GM18873 (cell line): ENCODE data around the gene LIMD2.

Experiments
- ATAC-seq: cut with Tn5 transposase; IDR thresholded peaks from one replicate; pipeline ENCODE4 v1.9.1; 2021; ENCODE audit warnings: mild to moderate bottlenecking, moderate library complexity, moderate number of reproducible peaks; ENCODE audit not compliant: unreplicated experiment, low FRiP score

LIMD2 gene

GRCh38 chr17:63685041-63685440 lies 14.9 kb downstream of the LIMD2 start:
- no peak for ATAC-seq

GRCh38 chr17:63682981-63683380 lies 16.9 kb downstream of the LIMD2 start:
- ATAC-seq, result no peak

- no peak for ATAC-seq
These were observed 17.5 kb downstream of the LIMD2 start for GRCh38 chr17:63682441-63682840.

- ATAC-seq, result no peak
These were observed 18.4 kb downstream of the LIMD2 start for GRCh38 chr17:63681530-63681929.

- ATAC-seq, result no peak
These were observed 19.2 kb downstream of the LIMD2 start for GRCh38 chr17:63680700-63681099.

- no peak for ATAC-seq
These were observed 20.7 kb downstream of the LIMD2 start for GRCh38 chr17:63679214-63679613.

GRCh38 chr17:63676584-63676983 lies 23.3 kb downstream of the LIMD2 start:
- no peak for ATAC-seq

- no peak for ATAC-seq
These were observed 24.0 kb downstream of the LIMD2 start for GRCh38 chr17:63675607-63676546.

GRCh38 chr17:63675231-63675606 lies 24.7 kb downstream of the LIMD2 start:
- ATAC-seq, result no peak

GRCh38 chr17:63672856-63673255 lies 27.1 kb downstream of the LIMD2 start:
- ATAC-seq, result no peak

- no peak for ATAC-seq
These were observed 34.3 kb downstream of the LIMD2 start for GRCh38 chr17:63665527-63666214.

- ATAC-seq, result no peak
These were observed 40.1 kb downstream of the LIMD2 start for GRCh38 chr17:63659850-63660249.

GRCh38 chr17:63658366-63658765 lies 41.6 kb downstream of the LIMD2 start:
- no peak for ATAC-seq

GRCh38 chr17:63657786-63658185 lies 42.1 kb downstream of the LIMD2 start:
- ATAC-seq, result no peak

GRCh38 chr17:63653050-63653449 lies 46.9 kb downstream of the LIMD2 start:
- ATAC-seq, result no peak

- ATAC-seq, result no peak
These were observed 47.8 kb downstream of the LIMD2 start for GRCh38 chr17:63652106-63652505.

- ATAC-seq, result no peak
These were observed 50.1 kb downstream of the LIMD2 start for GRCh38 chr17:63649813-63650212.

- no peak for ATAC-seq
These were observed 52.0 kb downstream of the LIMD2 start for GRCh38 chr17:63647936-63648335.

- no peak for ATAC-seq
These were observed 52.7 kb downstream of the LIMD2 start for GRCh38 chr17:63647065-63647725.

GRCh38 chr17:63646488-63646806 lies 53.5 kb downstream of the LIMD2 start:
- ATAC-seq, result no peak
